MCF 10A (cell line): Measurements from ENCODE around the gene MEX3D. TPM values are rescaled to one million over a fixed set of nuclear protein-coding genes. Genes with fewer than 3 reads are reported as not detected.
"Not testable (repeated sequence)": the region's sequence is repeated elsewhere in the genome, so short reads cannot be mapped to it uniquely, and the experiment has no call there.

ENCODE experiments used
- BruUV-seq: library from RNA; stranded (reverse); fragments of 400-500 nt; replicated peaks from 2 replicates; lab custom pipeline; 2021; lab: Mats Ljungman, UMichigan
- CTCF ChIA-PET: fragments of 300-600 bp; sonication (Branson Sonifier 250); formaldehyde crosslinking; extraction: SDS; loops from one replicate; lab custom pipeline; 2021; ENCODE audit warnings: antibody characterized with exemption, inconsistent platforms; lab: Yijun Ruan, JAX
- POLR2A ChIA-PET: fragments of 300-600, 350-650 bp; sonication (Branson Sonifier 250); formaldehyde crosslinking; extraction: SDS; loops from one replicate; lab custom pipeline; 2020; ENCODE audit warnings: antibody characterized with exemption, inconsistent platforms; lab: Yijun Ruan, JAX
- DNase-seq: peaks from one replicate; pipeline ENCODE4 v3.0.0-alpha.2; 2018; ENCODE audit not compliant: unreplicated experiment
- H3K27ac Mint-ChIP-seq: one replicate; pipeline ENCODE4 v1.8.0; 2022; ENCODE audit warnings: mild to moderate bottlenecking, low read depth, mixed read lengths; ENCODE audit not compliant: unreplicated experiment
- H3K27me3 Mint-ChIP-seq: one replicate; pipeline ENCODE4 v1.8.0; 2022; ENCODE audit warnings: mixed read lengths; ENCODE audit not compliant: insufficient read depth, unreplicated experiment
- H3K36me3 Mint-ChIP-seq: one replicate; pipeline ENCODE4 v1.8.0; 2022; ENCODE audit warnings: mild to moderate bottlenecking, moderate library complexity, mixed read lengths; ENCODE audit not compliant: insufficient read depth, unreplicated experiment
- H3K4me1 Mint-ChIP-seq: one replicate; pipeline ENCODE4 v1.8.0; 2022; ENCODE audit warnings: mixed read lengths; ENCODE audit not compliant: insufficient read depth, unreplicated experiment
- H3K4me3 Mint-ChIP-seq: one replicate; pipeline ENCODE4 v1.8.0; 2022; ENCODE audit warnings: mild to moderate bottlenecking, moderate library complexity, mixed read lengths; ENCODE audit not compliant: unreplicated experiment
- H3K9me3 Mint-ChIP-seq: one replicate; pipeline ENCODE4 v1.8.0; 2022; ENCODE audit warnings: mixed read lengths; ENCODE audit not compliant: unreplicated experiment
- CTCF ChIP-seq: fragments of 200-600 bp; IDR thresholded peaks from one replicate; pipeline ENCODE4 v1.8.0; 2022; ENCODE audit warnings: antibody characterized with exemption, mild to moderate bottlenecking; ENCODE audit not compliant: unreplicated experiment
- intact Hi-C: fragments of 100-400 bp; cut with micrococcal nuclease; formaldehyde crosslinking; loops from 2 replicates; pipeline ENCODE4 v1.14.1; 2022
- total RNA-seq: library from RNA; stranded (reverse); gene quantifications from 2 replicates; pipeline ENCODE4 v1.2.3, GENCODE V29; 2022

Gene MEX3D
- total RNA-seq, 1 experiment from 2014 or later = 20.0 TPM

- peaks cover 13% of the 10 kb centered on the region for H3K27me3 Mint-ChIP-seq
- H3K4me1 Mint-ChIP-seq = no peaks in the 10 kb centered on the region
- ChIA-PET POLR2A (no interaction called here), CTCF (interaction anchor here (0.8 kb wide), 1 partner anchor 68 kb away, joined by 3 read pairs; no protein-coding TSS in a partner anchor)
- intact Hi-C loops = no loop called here
- TF ChIP-seq CTCF = no peak
- DNase-seq = no peak
- no peak overlapping the region for H3K27ac Mint-ChIP-seq
- BruUV-seq = no TSS peak
- no peaks in the 10 kb centered on the region for H3K36me3 Mint-ChIP-seq
- no peak overlapping the region for H3K4me3 Mint-ChIP-seq
- no peaks in the 10 kb centered on the region for H3K9me3 Mint-ChIP-seq
Measured at GRCh38 chr19:1538978-1539377, 29.1 kb downstream of the MEX3D start.

- H3K27me3 Mint-ChIP-seq, intact Hi-C loops, BruUV-seq, H3K4me1 Mint-ChIP-seq, DNase-seq, H3K9me3 Mint-ChIP-seq, H3K36me3 Mint-ChIP-seq, H3K4me3 Mint-ChIP-seq, H3K27ac Mint-ChIP-seq, POLR2A ChIA-PET: not testable (repeated sequence)
- CTCF ChIA-PET = interaction anchor here (0.9 kb wide), 1 partner anchor 137 kb away, joined by 5 read pairs; no protein-coding TSS in a partner anchor
Measured at GRCh38 chr19:1535699-1536098, 32.4 kb downstream of the MEX3D start.

- ChIA-PET CTCF (interaction anchor here (0.9 kb wide), 1 partner anchor 138 kb away, joined by 5 read pairs; no protein-coding TSS in a partner anchor), POLR2A (no interaction called here)
- Mint-ChIP-seq H3K27me3 (no peaks in the 10 kb centered on the region), H3K4me3 (no peak overlapping the region), H3K9me3 (no peaks in the 10 kb centered on the region), H3K36me3 (no peaks in the 10 kb centered on the region), H3K4me1 (no peaks in the 10 kb centered on the region), H3K27ac (no peak overlapping the region)
- no TSS peak for BruUV-seq
- intact Hi-C loops = no loop called here
- DNase-seq = no peak
- no peak for TF ChIP-seq CTCF
Measured at GRCh38 chr19:1534972-1535371, 33.2 kb downstream of the MEX3D start.

- BruUV-seq = no TSS peak
- H3K36me3 Mint-ChIP-seq = no peaks in the 10 kb centered on the region
- intact Hi-C loops = no loop called here
- H3K27ac Mint-ChIP-seq = no peak overlapping the region
- H3K27me3 Mint-ChIP-seq = no peaks in the 10 kb centered on the region
- POLR2A ChIA-PET = interaction anchor here (0.5 kb wide), 1 partner anchor 161 kb away, joined by 3 read pairs; no protein-coding TSS in a partner anchor
- no peak overlapping the region for H3K4me3 Mint-ChIP-seq
- TF ChIP-seq CTCF = no peak
- CTCF ChIA-PET = interaction anchor here (0.8 to 1.6 kb wide), 2 partner anchors 13 to 139 kb away, joined by 7 to 9 read pairs; no protein-coding TSS in a partner anchor
- no peak for DNase-seq
- no peaks in the 10 kb centered on the region for H3K4me1 Mint-ChIP-seq
- H3K9me3 Mint-ChIP-seq = no peaks in the 10 kb centered on the region
Measured at GRCh38 chr19:1533510-1534150, 34.5 kb downstream of the MEX3D start.
